ENCODE data around the gene POLR1C.
"Not testable (repeated sequence)": the region's sequence is repeated elsewhere in the genome, so short reads cannot be mapped to it uniquely, and the experiment has no call there.

POLR1C gene

DNA sequence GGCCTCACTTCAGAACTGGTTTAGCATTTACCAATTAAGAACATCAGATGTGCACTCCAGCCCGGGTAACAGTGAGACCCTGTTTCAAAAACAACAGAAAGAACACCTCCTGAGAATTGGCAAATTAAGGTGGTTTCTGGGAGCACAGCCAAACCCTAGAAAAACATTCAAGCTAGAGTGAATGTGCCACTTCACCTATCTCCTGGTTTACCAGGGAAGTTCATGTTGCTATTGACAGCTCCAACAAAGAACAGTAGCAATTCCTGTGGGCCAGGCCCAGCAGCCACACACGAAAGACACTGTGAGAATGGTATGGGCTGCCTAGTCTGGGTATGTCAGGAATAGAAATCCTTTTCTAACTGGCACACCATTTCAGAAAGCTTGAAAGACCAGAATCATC is 4.9 kb downstream of the POLR1C start:
- H3K36me3 ChIP-seq = peaks cover 33 to 78% (median 76%) of the 10 kb centered on the region in 3 donors
- peaks cover 0 to 17% (median 14%) of the 10 kb centered on the region in 4 donors for H3K4me1 ChIP-seq
- no peaks in the 10 kb centered on the region for H3K9me3 ChIP-seq
- no peaks in the 10 kb centered on the region for H3K27me3 ChIP-seq
- no peak overlapping the region for H3K4me3 ChIP-seq
- intact Hi-C loops (cut with DNase I; ENCODE audit: low total_unique reads) = no loop called here
- no peak for TF ChIP-seq CTCF (IDR thresholded peaks at IDR 0.05)
- DNase-seq = no peak
- H3K27ac ChIP-seq = no peak overlapping the region

DNA sequence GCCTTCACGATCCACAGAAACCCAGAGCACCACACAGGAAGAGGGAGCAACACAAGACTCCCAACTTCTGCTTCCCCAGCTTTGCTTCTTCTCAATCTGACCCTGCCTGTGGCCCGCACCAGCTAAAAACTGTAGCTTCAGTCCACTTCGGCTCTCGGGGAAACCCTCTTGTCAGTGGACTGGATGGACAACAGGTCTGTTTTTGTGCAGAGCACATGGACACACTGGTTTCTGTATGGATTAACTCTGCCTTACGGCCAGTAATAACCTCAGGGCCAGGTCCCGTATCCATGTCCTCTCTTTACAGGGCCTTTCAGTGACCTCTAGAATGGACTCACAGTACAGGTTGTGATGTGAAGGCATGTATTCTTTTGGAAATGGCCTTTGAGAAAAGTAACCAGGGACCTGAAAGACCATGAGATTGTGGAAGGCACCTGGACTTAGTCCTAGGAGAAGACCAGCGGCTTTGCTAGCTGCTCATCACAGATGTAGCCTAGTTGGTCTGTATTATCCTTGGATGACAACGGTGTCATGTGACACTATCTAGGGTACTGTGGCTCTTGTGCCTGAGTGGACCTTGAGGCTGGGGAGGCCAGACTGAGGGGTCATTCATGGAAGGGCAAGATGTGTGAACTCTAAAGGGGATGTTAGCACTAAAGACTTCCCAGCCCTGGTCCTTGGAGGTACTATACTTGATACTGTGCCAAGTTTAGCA is 5.8 kb downstream of the POLR1C start:
- Histone ChIP-seq H3K4me1 (peaks cover 0 to 12% (median 11%) of the 10 kb centered on the region in 4 donors), H3K27me3 (no peaks in the 10 kb centered on the region), H3K36me3 (peaks cover 42 to 87% (median 85%) of the 10 kb centered on the region in 3 donors), H3K27ac (no peak overlapping the region), H3K4me3 (no peak overlapping the region), H3K9me3 (no peaks in the 10 kb centered on the region)
- TF ChIP-seq CTCF (IDR thresholded peaks at IDR 0.05) = no peak
- intact Hi-C loops (cut with DNase I; ENCODE audit: low total_unique reads) = no loop called here
- DNase-seq = no peak

- Histone ChIP-seq H3K9me3 (no peaks in the 10 kb centered on the region), H3K4me1 (peaks cover 0 to 6% (median 5%) of the 10 kb centered on the region in 4 donors), H3K36me3 (peaks cover 47 to 92% (median 91%) of the 10 kb centered on the region in 3 donors), H3K27ac (no peak overlapping the region), H3K4me3 (no peak overlapping the region), H3K27me3 (no peaks in the 10 kb centered on the region)
- DNase-seq = no peak
- no peak for TF ChIP-seq CTCF (IDR thresholded peaks at IDR 0.05)
- intact Hi-C loops (cut with DNase I; ENCODE audit: low total_unique reads) = no loop called here
Observed at GRCh38 chr6:43523284-43523683, 6.4 kb downstream of the POLR1C start.

GRCh38 chr6:43524483-43524961 is 7.6 kb downstream of the POLR1C start:
- no peak for TF ChIP-seq CTCF (IDR thresholded peaks at IDR 0.05)
- peaks cover 59 to 100% (median 97%) of the 10 kb centered on the region in 3 donors for H3K36me3 ChIP-seq
- no peak overlapping the region for H3K4me3 ChIP-seq
- DNase-seq = no peak
- no peaks in the 10 kb centered on the region for H3K9me3 ChIP-seq
- H3K27ac ChIP-seq = no peak overlapping the region
- intact Hi-C loops (cut with DNase I; ENCODE audit: low total_unique reads) = no loop called here
- no peaks in the 10 kb centered on the region for H3K27me3 ChIP-seq
- H3K4me1 ChIP-seq = no peaks in the 10 kb centered on the region

GRCh38 chr6:43532201-43532600 is 15.3 kb downstream of the POLR1C start:
- Histone ChIP-seq H3K4me1 (no peaks in the 10 kb centered on the region), H3K27me3 (no peaks in the 10 kb centered on the region), H3K9me3 (no peaks in the 10 kb centered on the region), H3K36me3 (peaks cover 42 to 92% (median 64%) of the 10 kb centered on the region in 3 donors), H3K4me3 (no peak overlapping the region), H3K27ac (no peak overlapping the region)
- DNase-seq = no peak
- intact Hi-C loops (cut with DNase I; ENCODE audit: low total_unique reads) = no loop called here
- TF ChIP-seq CTCF (IDR thresholded peaks at IDR 0.05) = no peak

DNA sequence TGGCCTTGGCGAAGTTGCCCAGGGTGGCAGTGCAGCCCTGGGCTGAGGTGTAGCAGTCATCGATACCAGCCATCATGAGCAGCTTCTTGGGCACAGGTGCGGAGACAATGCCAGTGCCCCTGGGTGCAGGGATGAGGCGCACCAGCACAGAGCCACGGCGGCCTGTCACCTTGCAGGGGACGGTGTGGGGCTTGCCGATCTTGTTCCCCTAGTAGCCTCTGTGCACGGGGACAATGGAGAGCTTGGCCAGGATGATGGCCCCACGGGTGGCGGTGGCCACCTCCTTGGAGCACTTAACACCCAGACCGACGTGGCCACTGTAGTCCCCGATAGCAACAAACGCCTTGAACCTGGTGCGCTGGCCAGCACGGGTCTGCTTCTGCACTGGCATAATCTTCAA is 22.1 kb downstream of the POLR1C start:
- H3K27me3 ChIP-seq; H3K4me3 ChIP-seq; H3K9me3 ChIP-seq; H3K27ac ChIP-seq; H3K4me1 ChIP-seq; DNase-seq; intact Hi-C loops (cut with DNase I; ENCODE audit: low total_unique reads): not testable (repeated sequence)
- peaks cover 24 to 79% (median 64%) of the 10 kb centered on the region in 3 donors for H3K36me3 ChIP-seq

DNA sequence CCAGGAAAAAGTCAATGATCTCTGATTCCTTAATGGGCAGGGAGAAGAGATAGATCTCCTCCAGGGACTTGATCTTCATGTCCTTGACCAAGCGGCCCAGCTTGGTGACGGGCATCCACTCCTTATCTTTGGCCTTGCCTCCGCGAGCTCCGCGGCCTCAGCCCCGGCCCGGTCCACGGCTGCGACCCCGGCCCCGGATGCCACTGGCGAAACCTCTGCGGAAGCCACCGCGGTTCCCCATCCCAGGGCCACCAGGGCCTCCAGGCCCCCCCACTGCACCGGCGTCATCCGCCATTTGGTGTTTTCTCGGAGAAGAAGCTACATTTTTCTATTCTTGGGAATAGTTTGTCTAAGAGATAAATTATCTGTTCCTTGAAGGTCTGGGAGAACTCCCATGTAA is 22.5 kb downstream of the POLR1C start:
- intact Hi-C loops (cut with DNase I; ENCODE audit: low total_unique reads); H3K9me3 ChIP-seq; H3K4me3 ChIP-seq; H3K4me1 ChIP-seq; H3K27ac ChIP-seq; H3K27me3 ChIP-seq; DNase-seq: not testable (repeated sequence)
- peaks cover 28 to 83% (median 61%) of the 10 kb centered on the region in 3 donors for H3K36me3 ChIP-seq

Data from tibial artery (tissue), 4 donors.